ENCODE results near the gene NEAT1. TPM values are rescaled to one million over a fixed set of nuclear protein-coding genes. Genes with fewer than 3 reads are reported as not detected.
A peak's percentile ranks its signal among the peaks of the same experiment; 100 is the strongest.

Gene NEAT1
- total RNA-seq, 1 donor from 2014 or later = 668 TPM

DNA sequence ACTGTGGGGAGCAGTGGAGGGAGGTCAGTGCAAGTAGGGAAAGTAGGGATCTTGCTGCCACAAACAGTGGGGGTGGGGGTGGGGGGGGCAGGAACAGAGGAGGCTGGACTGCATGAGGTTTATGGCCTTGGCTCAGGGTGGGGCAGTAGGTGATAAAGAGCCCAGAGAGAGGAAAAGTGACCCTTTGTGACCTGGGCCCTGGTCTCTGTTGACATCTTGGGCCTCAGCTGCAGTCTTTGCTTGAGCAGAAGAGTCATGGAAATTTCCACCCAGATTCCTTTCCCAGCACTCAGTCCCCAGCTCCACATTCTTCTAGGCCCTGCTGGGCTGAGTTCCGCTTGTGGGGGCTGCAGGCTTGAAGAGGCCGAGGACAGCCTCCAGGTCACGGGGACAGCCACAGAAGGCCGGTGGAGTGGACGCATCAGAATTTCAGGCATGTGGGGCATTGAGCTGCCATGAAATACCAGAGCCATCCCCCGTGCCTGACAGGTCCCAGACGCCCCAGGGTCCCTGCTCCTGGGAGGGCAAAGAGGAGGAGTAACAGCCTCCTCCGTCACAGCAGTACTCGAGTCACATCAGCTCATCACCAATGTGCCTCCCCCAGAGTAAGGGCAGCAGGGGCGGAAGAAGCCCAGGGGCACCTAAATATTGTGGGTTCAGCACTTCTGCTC, 66.6 kb downstream of the NEAT1 start:
- intact Hi-C loops (cut with DNase I) = no loop called here
- peak; percentile 90 for DNase-seq (ENCODE audit: low spot score)

DNA sequence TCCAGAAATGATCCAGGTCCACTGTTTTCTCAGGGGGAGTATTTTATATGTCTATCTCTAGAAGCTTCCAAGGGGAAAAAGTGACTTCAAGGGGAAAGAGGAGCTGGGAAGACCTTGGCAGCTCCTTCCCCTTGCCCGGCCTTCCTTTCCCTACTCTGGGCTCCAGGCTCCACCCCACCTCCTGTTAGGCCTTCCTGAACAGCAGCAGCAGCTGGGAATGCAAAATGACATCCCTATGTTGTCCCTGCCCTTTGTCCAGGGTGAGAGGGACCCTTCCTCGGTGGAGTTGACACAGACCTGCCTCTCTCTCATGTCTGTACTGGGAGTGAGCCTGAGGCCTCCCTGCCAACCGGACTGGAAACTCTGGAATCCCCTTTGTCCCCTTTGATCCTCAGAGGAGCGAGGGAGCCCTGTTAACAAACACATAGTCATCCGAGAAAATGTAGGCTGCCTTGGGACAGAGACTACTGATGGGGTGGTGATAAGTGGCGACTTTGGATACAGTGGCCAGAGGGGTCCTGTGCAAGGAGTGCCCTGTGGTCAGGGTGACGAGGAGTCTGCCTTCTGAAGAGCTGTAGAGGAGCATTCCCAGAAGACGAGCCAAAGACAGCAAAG, 67.2 kb downstream of the NEAT1 start:
- DNase-seq (ENCODE audit: low spot score) = no peak
- intact Hi-C loops (cut with DNase I) = no loop called here

DNA sequence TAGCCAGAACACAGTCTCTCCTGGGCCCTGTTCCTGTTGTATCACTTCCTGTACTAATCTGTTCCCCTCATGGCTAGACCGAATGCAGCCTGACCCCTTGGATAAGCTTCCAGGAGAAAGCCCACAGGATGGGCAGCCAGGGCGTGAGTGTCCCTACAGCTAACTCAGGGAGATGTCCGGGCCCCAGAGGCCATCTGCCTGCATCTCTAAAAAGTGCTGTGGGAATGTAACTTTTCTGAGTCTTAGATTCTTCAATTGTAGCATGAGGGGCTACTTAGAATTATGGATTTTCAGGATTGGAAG, 68.5 kb downstream of the NEAT1 start:
- no peak for DNase-seq (ENCODE audit: low spot score)
- intact Hi-C loops (cut with DNase I) = no loop called here

DNA sequence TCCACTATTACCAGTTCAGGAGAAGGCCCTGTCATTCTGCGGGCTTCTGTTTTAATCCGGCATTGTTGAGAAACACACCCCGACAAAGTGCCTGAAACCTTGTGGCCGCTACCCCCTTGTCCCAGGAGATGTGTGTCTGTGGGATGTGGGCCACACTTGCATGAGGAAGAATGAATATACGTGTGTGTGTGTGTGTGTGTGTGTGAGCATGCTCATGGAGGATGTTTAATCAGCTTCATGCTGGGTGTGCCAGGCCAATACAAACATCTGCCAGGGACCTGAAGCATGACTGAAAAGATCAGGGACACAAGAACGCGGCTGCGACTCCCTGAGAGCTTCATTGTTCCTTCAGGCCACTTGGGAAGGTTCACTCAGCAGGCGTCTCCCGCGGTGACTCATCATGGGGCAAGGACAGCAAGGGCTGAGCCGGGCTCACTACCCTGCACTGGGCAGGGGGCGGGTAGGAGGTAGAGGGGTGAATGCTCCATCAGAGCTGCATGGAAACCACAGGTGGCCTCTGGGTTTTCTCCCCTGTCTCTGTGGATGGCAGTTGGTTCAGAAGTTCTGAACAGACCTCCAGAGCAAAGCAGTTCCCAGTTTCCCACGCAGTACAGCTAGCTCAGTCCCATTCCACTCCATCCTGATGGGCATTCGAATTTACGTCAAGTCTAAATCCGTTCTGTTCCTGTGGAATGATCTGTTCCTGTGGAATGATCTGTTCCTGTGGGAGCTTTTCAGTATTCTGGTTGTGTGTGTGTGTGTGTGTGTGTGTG, 69.2 kb downstream of the NEAT1 start:
- intact Hi-C loops (cut with DNase I) = loop anchor here (2.0 kb wide), 1 partner anchor 15 kb away; no protein-coding TSS in a partner anchor
- peak; percentile 91 for DNase-seq (ENCODE audit: low spot score)

DNA sequence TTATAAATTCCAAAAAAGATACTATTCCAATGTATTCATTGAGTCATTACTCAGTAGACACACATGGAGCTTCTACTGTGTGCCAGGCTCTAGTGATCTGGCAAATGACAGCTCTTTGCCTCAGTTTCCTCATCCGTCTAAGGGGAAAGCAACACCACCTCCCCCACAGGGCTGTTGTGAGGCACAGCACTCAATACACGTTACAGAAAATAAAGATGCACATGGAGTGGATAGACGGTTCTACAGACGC, 69.7 kb downstream of the NEAT1 start:
- intact Hi-C loops (cut with DNase I) = loop anchor here (2.0 kb wide), 1 partner anchor 16 kb away; no protein-coding TSS in a partner anchor
- DNase-seq (ENCODE audit: low spot score) = no peak

DNA sequence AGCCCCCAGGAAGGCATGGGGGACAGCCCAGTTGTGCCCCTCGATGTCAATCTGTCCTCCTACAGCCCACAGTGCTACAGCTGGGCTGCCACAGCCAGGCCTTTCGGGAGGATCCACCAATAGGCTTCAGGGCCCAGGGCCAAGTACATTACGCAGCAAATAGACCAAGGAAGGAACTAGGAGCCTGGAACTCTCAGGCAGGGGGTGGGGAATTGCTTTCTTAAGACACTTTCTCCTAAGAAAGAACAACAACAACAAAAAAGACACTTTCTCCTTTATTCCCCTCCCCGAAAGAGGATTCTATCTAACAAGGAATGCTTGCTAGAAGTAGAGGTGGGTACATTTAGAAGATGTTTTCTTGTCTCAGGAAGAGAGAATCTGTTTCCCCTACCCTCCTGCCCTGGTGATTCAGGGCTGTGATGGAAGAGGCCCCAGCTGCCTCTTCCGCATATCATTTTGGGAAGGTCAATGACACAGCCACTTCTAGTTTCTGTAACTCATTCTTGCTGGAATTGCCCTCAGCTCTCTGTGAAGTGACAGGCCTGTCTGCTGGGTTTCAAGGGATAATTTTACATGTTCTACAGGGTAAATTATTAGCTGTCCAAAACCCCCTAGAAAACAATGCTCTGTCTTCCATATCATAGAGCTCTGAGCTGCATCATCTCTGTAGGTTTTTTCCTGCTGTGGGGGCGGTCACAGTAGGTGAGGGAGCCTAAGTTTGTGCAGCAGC, 70.2 kb downstream of the NEAT1 start:
- DNase-seq (ENCODE audit: low spot score) = peak; percentile 94
- intact Hi-C loops (cut with DNase I) = loop anchor here (2.0 kb wide), 1 partner anchor 16 kb away; no protein-coding TSS in a partner anchor

DNA sequence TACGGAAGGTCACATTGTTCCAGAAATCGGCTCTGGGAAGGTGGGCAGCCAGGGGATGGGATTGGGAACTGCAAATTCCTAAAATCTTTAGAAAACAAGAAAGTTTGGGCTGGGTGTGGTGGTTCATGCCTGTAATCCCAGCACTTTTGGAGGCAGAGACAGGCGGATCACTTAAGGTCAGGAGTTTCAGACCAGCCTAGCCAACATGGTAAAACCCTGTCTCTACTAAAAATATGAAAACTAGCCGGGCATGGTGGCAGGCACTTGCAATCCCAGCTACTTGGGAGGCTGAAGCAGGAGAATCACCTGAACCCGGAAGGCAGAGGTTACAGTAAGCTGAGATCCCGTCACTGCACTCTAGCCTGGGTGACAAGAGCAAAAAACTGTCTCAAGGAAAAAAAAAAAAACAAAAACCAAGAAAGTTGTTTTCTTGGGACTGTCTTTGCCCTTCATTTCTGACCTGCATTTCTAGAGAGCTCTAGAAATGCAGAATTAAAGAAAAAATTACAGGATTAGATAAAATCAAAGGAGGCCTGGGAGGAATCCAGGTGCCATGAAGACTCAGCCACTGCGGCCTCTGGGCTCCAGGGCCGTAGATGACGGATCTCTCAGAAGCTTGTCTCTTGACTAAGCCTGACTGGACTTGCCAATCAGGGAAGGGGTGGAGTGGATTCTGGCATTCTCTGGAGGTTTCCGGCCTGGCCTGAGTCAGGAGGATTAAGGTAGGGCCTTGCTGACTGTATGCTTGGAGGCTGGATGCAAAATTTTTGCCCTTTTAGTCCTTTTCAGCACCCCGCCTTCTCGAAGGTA, 71.0 kb downstream of the NEAT1 start:
- intact Hi-C loops (cut with DNase I) = loop anchor here (2.0 kb wide), 1 partner anchor 17 kb away; no protein-coding TSS in a partner anchor
- DNase-seq (ENCODE audit: low spot score) = peak; percentile 94

Other genes with a start within 250 kb of the NEAT1 start
- 89.6 TPM for gene CAPN1, start 240.9 kb upstream of the NEAT1 start, total RNA-seq
- gene POLA2, start 160.8 kb upstream of the NEAT1 start, total RNA-seq = 3.5 TPM
- 3.6 TPM for gene CDC42EP2, start 107.9 kb upstream of the NEAT1 start, total RNA-seq
- 46.2 TPM for gene DPF2, start 88.9 kb upstream of the NEAT1 start, total RNA-seq
- gene TIGD3, start 68.0 kb upstream of the NEAT1 start, total RNA-seq = not detected
- 10.5 TPM for gene SLC25A45, start 40.2 kb upstream of the NEAT1 start, total RNA-seq
- 14.4 TPM for gene FRMD8, start 36.2 kb upstream of the NEAT1 start, total RNA-seq
- gene MALAT1, start 76.2 kb downstream of the NEAT1 start, total RNA-seq = 9,850 TPM
- 60.2 TPM for gene SCYL1, start 102.3 kb downstream of the NEAT1 start, total RNA-seq
- gene LTBP3, start 135.6 kb downstream of the NEAT1 start, total RNA-seq = 148 TPM
- gene ZNRD2, start 147.7 kb downstream of the NEAT1 start, total RNA-seq = 28.3 TPM
- 47.4 TPM for gene FAM89B, start 149.7 kb downstream of the NEAT1 start, total RNA-seq
- gene EHBP1L1, start 153.3 kb downstream of the NEAT1 start, total RNA-seq = 174 TPM
- 1.5 TPM for gene KCNK7, start 173.0 kb downstream of the NEAT1 start, total RNA-seq
- gene MAP3K11, start 191.4 kb downstream of the NEAT1 start, total RNA-seq = 42.5 TPM
- gene PCNX3, start 193.0 kb downstream of the NEAT1 start, total RNA-seq = 15.9 TPM
- 29.7 TPM for gene SIPA1, start 215.3 kb downstream of the NEAT1 start, total RNA-seq
- gene RELA, start 240.1 kb downstream of the NEAT1 start, total RNA-seq = 45.0 TPM

Data from cardiac septum (tissue), 1 donor.